Fibroblast of the conjunctiva (primary cell): ENCODE results near the gene FAM124B.

Source experiments
- DNase-seq: peaks from one replicate; pipeline ENCODE4 v3.0.0-alpha.2; 2010; ENCODE audit warnings: low read depth

FAM124B gene, protein sequence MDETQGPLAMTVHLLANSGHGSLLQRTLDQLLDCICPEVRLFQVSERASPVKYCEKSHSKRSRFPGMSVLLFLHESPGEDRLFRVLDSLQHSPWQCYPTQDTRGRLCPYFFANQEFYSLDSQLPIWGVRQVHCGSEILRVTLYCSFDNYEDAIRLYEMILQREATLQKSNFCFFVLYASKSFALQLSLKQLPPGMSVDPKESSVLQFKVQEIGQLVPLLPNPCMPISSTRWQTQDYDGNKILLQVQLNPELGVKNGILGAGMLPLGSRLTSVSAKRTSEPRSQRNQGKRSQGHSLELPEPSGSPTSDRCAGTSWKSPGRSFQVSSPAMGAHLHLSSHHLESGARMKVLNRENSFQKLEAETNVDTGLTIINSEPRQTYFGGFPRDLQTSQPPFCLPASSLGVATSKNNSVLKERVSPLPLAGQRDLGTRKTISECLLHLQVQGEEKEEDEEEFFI

GRCh38 chr2:224401641-224402342 lies at the start of gene FAM124B:
Gene FAM124B, minus strand, starts transcription at chr2:224402107. Its CDS starts 339 bp downstream, at chr2:224401768.
- peak; percentile 21 for DNase-seq

DNA sequence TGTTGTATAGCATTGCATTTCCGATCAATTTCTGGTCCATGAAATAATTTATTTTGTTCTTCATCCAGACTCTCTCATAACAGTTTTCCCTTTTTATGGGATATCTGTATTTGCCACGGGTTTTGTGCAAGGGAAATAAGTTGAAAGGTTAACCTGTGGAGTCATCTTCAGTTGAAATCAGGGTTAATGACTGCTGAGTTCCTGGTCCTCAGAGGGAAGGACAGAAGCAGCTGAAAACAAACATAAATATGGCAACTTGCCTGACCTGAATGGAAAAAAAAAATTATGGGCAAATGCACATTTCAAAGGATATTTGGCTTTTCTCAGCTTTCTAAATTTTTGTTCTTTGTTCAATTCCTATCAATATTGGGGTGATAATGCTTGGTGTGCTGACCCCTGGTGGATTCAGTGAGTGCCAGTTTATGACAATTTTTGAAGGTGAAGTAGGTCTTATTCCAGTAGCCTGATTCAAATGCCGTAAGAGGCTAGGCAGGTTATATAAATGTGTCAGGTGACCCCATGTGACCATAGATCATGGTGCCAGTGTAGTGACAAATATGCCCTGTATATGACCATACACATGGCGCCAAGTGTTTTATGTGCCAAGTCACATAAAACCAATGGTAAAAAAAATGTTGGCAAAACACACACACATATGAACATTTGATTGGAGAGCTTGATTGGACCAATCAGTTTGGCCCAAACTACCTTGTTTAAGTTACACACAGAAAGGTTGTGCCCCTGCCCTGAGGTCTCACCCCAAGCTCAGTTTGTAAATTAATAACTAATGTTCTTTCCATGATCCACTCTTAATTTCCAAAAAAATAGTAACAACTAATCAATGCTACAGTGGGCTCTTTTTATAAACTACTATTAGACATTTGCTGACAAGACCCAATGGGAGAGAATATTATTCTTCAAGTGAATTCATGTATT lies 47.6 kb upstream of the FAM124B start:
- DNase-seq, result peak; percentile 3

GRCh38 chr2:224448236-224448635 lies 46.3 kb upstream of the FAM124B start:
- DNase-seq, result no peak

DNA sequence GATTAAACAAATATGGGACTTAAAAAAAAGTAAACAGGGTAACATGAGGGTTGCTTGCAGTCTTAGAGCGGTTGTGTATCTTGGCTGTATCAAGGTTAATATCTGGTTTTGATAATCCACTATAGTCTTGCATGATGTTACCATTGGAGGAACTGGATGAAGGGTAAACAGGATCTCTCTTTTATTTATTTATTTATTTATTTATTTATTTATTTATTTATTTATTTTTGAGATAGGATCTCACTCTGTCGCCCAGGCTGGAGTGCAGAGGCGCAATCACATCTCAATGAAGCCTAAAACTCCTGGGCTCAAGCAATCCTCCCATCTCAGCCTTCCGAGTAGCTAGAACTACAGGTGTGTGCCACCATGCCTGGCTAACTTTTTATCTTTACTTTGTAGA lies 42.9 kb upstream of the FAM124B start:
- DNase-seq, result no peak

- DNase-seq, result no peak
These were observed 42.1 kb upstream of the FAM124B start for GRCh38 chr2:224444021-224444420.

DNA sequence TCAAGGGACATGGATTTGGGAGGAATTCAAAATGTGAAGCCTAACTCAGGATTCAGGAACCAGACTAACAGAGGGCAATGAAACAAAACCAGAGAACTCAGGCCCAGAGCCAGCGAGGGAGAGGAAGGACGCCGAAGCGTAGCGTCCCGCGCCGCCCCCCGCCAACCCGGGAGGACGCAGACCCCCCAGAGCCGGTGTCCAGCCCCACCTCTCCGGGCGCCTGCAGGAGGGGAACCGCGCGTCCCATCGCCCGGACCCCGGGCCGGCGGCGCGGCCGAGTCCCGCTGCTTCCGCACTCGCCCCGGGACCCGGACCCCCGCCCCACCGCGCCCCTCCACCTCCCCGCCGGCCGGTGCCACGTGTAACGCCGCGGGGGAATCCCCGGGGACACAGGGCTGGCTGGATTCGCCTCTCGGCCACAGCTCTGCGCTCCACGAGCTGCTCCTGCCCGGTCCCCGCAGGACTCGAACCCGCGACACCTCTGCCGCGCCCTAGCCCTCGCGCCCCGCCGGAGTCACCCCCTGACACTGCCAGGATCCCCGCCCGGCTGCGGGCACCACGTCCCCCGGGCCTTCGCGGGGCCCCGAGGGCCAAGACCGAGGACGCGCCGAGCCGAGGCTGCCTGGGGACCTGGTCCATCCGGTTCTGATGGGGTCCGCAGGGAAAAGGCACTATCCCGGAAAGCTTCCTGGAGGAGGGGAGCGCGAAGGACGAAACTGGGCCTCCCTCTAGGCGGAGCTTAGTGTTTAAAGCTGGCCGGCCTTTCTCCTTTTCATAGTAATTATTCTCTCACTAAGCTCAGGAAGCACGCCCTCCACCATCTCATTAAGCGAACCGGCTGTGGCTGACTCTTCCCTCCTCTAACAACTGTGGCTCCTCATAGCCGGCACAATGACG lies 40.4 kb upstream of the FAM124B start:
- DNase-seq, result no peak

DNA sequence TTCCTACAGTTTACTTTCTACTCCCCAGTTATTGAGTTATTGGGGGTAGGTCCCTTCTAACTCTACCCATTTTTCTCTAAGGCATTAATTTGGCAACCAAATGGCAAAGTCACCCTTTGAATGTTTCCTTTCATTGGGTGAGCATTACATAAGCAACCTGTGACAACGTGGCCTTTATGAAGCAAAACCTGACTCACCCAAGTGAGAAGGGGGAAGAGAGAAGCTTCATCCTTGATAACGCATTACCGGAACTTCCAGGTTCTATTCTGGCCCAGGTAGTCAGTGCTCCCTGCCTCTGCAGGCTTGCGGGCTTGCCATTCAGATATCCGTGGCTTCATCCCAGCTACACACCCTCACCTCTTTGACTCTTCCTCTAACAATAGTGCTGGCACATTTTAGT lies 39.1 kb upstream of the FAM124B start:
- no peak for DNase-seq

DNA sequence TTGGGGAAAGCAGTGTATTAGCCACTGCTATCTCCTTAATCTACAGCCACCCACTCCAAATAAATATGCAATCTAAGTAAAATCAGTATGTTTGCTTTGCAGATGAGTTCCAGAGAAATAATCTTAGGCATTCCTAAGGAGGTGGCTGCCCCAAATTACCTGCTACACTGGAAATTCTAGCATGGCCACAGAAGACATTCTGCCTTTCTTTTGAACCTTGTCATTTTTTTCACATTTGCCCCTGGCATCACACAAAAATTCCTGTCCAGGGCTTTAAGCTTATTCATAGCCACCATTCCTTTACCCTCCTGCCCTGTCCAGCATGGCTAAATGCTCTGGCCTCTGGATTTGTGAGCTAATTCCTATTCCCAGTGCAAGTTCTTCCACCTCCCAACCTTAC lies 36.8 kb upstream of the FAM124B start:
- DNase-seq, result no peak

- no peak for DNase-seq
These were observed 34.7 kb upstream of the FAM124B start for GRCh38 chr2:224436634-224437033.

DNA sequence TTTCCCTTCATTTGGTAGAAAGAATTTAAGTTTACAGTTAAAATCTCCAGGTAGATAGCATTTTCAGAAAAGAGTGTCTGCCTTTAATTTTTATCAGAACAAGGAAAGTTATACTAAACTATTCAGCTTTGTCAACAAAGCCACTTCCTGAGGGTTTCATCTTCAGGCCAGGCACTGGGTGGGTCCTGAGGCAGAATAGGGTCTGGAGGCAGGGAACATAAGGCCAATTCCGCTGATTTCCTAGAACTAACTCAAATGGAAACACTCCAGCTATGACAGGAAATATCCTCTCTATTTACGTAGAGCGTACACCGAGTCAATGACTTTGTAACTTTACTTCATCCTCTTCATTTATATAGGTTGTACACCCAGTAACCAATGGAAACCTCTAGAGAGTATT lies 32.7 kb upstream of the FAM124B start:
- no peak for DNase-seq

GRCh38 chr2:224433442-224433841 lies 31.5 kb upstream of the FAM124B start:
- DNase-seq, result no peak

GRCh38 chr2:224432003-224432579 lies 30.2 kb upstream of the FAM124B start:
- no peak for DNase-seq

GRCh38 chr2:224429441-224429810 lies 27.5 kb upstream of the FAM124B start:
- DNase-seq, result no peak

DNA sequence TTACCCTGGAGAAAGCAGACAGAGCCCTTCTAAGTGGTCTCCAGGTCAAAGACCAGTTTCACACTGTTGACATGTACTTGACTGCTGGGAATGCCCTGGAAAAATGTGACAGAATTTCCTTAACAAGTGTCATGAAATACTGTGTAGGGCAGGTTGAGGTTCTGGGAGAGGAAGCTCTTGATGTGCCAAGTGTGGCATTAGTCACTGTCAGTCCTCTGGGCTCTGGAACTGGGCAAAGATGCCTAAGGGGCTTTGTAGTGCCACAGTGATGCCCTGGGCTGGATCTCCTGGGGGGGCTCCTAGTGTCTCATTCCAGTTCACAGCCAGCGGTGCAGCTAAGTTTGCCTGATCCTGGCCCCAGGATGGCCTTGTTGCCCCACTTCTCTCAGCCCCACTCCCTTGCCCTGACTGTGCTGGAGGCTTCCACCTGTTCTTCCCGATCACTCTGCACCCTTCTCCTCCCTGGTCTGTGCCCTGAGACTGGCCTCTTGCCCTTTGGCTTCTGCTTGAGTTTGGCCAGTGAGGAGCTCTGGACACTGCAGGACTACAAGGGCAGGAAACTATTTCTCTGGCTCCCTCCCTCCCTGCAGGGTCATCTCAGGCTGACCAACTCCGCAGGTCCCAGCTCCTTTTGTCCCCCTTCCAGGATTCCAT lies 27.0 kb upstream of the FAM124B start:
- DNase-seq, result no peak

DNA sequence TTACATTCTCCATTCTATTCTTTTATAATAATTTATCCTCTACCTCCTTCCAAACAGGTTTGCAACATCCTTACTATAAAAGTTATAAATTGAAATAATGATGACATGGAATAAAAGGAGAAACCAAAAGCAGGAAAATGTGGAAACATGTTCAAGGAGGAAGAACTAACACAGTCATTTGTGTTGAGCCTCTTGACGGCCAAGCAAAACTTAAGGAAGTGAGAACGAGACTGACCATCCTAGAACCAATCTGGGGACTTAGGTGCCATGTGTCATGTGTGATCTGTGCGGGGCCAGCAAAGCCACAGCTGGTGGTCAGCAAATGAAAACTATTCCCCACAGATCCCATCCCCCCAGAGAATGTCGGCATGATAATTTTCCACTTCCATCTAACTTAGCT lies 25.6 kb upstream of the FAM124B start:
- DNase-seq, result no peak

- no peak for DNase-seq
These were observed 24.7 kb upstream of the FAM124B start for GRCh38 chr2:224426656-224427055.

- DNase-seq, result no peak
These were observed 19.2 kb upstream of the FAM124B start for GRCh38 chr2:224421065-224421464.

DNA sequence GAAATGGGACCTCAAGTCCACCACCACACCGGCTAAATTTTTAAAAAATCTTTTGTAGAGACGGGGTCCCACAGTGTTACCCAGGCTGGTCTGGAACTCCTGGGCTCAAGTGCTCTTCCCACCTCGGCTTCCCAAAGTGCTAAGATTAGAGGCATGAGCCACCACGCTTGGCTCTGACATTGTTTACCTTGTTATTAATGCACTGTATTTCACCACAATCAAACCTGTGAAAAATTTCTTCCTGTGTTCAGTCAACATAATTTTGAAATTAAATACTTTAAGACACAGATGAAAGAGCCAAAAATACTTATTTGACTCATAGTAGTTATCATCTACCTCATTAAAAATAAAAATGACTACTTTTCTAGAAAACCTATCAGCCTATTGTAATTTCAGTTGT lies 16.0 kb upstream of the FAM124B start:
- DNase-seq, result no peak

DNA sequence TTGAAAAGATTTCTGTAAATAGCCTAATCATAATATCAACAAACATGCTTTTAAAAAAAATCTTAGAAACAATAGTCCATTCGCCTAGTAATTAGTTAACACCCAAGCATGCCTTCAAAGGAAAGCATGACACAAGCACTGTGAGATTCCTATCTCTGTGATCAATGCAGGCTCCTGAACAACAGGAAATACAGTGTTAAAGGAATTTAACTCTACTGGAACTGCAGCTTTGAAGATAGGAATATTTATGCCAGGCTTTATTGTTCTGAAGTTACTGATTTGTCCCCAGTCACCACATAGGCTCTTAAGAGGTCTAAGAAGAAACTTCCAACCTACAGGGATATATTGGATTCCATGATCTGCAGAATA lies 15.4 kb upstream of the FAM124B start:
- no peak for DNase-seq

DNA sequence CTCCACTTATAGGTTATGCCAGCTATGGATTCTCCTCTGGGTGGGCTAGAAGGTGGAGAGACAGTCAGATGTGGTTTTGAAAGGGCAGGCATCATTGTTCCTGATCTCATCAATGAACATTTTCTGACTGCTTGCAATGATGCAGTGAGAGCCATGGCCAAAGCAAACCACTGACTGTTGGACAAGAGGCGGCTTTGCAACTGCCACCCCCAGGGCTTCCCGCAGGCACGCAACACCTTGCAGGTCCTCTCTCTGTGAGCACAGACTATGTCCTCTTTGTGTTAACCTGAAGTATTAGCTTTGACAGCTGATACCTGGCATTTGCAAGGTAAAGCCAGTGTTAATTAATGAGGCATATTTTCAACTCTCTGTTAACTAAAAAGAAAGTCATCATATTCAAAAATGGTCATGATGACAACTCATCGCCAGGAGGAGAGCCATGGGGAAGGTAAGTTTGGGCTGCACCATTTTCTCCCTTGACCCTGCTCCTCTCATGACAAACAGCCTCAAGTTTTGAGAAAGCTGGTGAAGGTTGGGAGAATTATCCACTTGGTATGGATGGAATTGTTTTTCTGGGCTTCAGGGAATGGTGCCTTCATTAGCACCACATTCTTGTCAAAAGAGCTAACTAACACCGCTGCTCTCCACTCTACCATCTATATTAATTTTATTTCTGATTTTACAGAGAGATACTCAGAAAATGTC lies 14.9 kb upstream of the FAM124B start:
- DNase-seq, result no peak
